DMS114 treated with DMSO at 0.1 percent for 48 hours (cell line): ENCODE results near the gene EYA2.
"Not testable (repeated sequence)": the region's sequence is repeated elsewhere in the genome, so short reads cannot be mapped to it uniquely, and the experiment has no call there.

Experiments
- DNase-seq: peaks from one replicate; lab custom pipeline; 2025; ENCODE audit not compliant: unreplicated experiment; lab: John Stamatoyannopoulos, UW

EYA2 gene

GRCh38 chr20:46929902-46930301 lies 35.3 kb downstream of the EYA2 start:
- no peak for DNase-seq

GRCh38 chr20:46930640-46931339 lies 36.1 kb downstream of the EYA2 start:
- DNase-seq, result no peak

GRCh38 chr20:46931699-46932098 lies 37.1 kb downstream of the EYA2 start:
- no peak for DNase-seq

GRCh38 chr20:46932439-46932838 lies 37.8 kb downstream of the EYA2 start:
- not testable (repeated sequence) for DNase-seq

- DNase-seq, result no peak
These were observed 38.5 kb downstream of the EYA2 start for GRCh38 chr20:46933150-46933549.

- no peak for DNase-seq
These were observed 40.2 kb downstream of the EYA2 start for GRCh38 chr20:46934746-46935287.

- no peak for DNase-seq
These were observed 40.9 kb downstream of the EYA2 start for GRCh38 chr20:46935394-46936017.

GRCh38 chr20:46936415-46937156 lies 41.9 kb downstream of the EYA2 start:
- DNase-seq, result no peak

- DNase-seq, result no peak
These were observed 42.5 kb downstream of the EYA2 start for GRCh38 chr20:46937157-46937523.

- DNase-seq, result no peak
These were observed 43.0 kb downstream of the EYA2 start for GRCh38 chr20:46937533-46938226.

GRCh38 chr20:46938434-46938833 lies 43.8 kb downstream of the EYA2 start:
- no peak for DNase-seq

- DNase-seq, result no peak
These were observed 44.7 kb downstream of the EYA2 start for GRCh38 chr20:46939031-46939965.

- DNase-seq, result no peak
These were observed 46.0 kb downstream of the EYA2 start for GRCh38 chr20:46940616-46941015.

GRCh38 chr20:46941404-46941803 lies 46.8 kb downstream of the EYA2 start:
- DNase-seq, result no peak

GRCh38 chr20:46943861-46944591 lies 49.4 kb downstream of the EYA2 start:
- no peak for DNase-seq

- no peak for DNase-seq
These were observed 50.8 kb downstream of the EYA2 start for GRCh38 chr20:46945465-46945864.

GRCh38 chr20:46946181-46946624 lies 51.6 kb downstream of the EYA2 start:
- no peak for DNase-seq

- no peak for DNase-seq
These were observed 52.2 kb downstream of the EYA2 start for GRCh38 chr20:46946796-46947195.

- no peak for DNase-seq
These were observed 53.4 kb downstream of the EYA2 start for GRCh38 chr20:46948081-46948480.
